CD4-positive, CD25-positive, alpha-beta regulatory T cell (primary cell): ENCODE measurements around the gene AOPEP. TPM values are rescaled to one million over a fixed set of nuclear protein-coding genes. Genes with fewer than 3 reads are reported as not detected.

Source experiments
- ATAC-seq, 2 donors: fragments of 150-1000 bp; cut with Tn5 transposase; one replicate each; pipeline ENCODE4 v1.10.0; 2021; ENCODE audit warnings: low read depth in 2 of 2, moderate number of reproducible peaks in 2 of 2, moderate library complexity in 1 of 2
- DNase-seq, 3 donors: peaks; one replicate each; pipeline versions ENCODE4 v3.0.0 to v3.0.0-alpha.2; 2012 to 2022; ENCODE audit warnings: mixed read lengths in 1 of 3
- H3K27ac ChIP-seq: one replicate; pipeline ENCODE4 v1.7.0; 2013; ENCODE audit warnings: mild to moderate bottlenecking, low read length; ENCODE audit not compliant: insufficient read depth, poor library complexity, severe bottlenecking
- H3K27me3 ChIP-seq: one replicate; pipeline ENCODE4 v1.7.0; 2013; ENCODE audit warnings: low read length; ENCODE audit not compliant: control insufficient read depth, insufficient read depth
- H3K36me3 ChIP-seq: one replicate; pipeline ENCODE4 v1.7.0; 2013; ENCODE audit warnings: mild to moderate bottlenecking, low read length, moderate library complexity; ENCODE audit not compliant: control insufficient read depth, insufficient read depth
- H3K4me1 ChIP-seq: 2 replicates; pipeline ENCODE4 v1.7.0; 2013; ENCODE audit warnings: mild to moderate bottlenecking, low read length; ENCODE audit not compliant: insufficient read depth, control insufficient read depth, poor library complexity, severe bottlenecking
- H3K4me3 ChIP-seq: one replicate; pipeline ENCODE4 v1.7.0; 2013; ENCODE audit warnings: low read depth, mild to moderate bottlenecking, low read length, moderate library complexity
- H3K9me3 ChIP-seq, 2 experiments: 1 replicate in 1 of 2; 2 replicates in 1 of 2; pipeline ENCODE4 v1.7.0; 2013; ENCODE audit warnings: low read length in 2 of 2, mild to moderate bottlenecking in 1 of 2, moderate library complexity in 1 of 2; ENCODE audit not compliant: control insufficient read depth in 2 of 2
- H3K27ac Mint-ChIP-seq, 3 donors: one replicate each; pipeline ENCODE4 v1.8.0; 2020 to 2022; ENCODE audit warnings: mild to moderate bottlenecking in 3 of 3, mixed read lengths in 3 of 3, moderate library complexity in 2 of 3
- H3K27me3 Mint-ChIP-seq: one replicate; pipeline ENCODE4 v1.8.0; 2022; ENCODE audit warnings: mild to moderate bottlenecking, mixed read lengths
- H3K36me3 Mint-ChIP-seq: one replicate; pipeline ENCODE4 v1.8.0; 2020; ENCODE audit warnings: mixed read lengths
- H3K4me1 Mint-ChIP-seq, 4 donors: one replicate each; pipeline ENCODE4 v1.8.0; 2020 to 2022; ENCODE audit warnings: mixed read lengths in 4 of 4, mild to moderate bottlenecking in 1 of 4
- H3K4me3 Mint-ChIP-seq, 4 donors: one replicate each; pipeline ENCODE4 v1.8.0; 2020 to 2022; ENCODE audit warnings: mild to moderate bottlenecking in 4 of 4, mixed read lengths in 4 of 4, moderate library complexity in 3 of 4
- H3K9me3 Mint-ChIP-seq, 7 donors: one replicate each; pipeline ENCODE4 v1.8.0; 2020 to 2022; ENCODE audit warnings: mixed read lengths in 7 of 7, mild to moderate bottlenecking in 3 of 7, moderate library complexity in 2 of 7
- polyA plus RNA-seq, 4 donors: library from polyadenylated mRNA; unstranded; fragments of 300-500 nt; fragmentation: Illumina TruSeq; gene quantifications; one replicate each; pipeline ENCODE4 v1.2.3, GENCODE V29; 2021
- total RNA-seq: library from RNA; stranded (reverse); gene quantifications from one replicate; pipeline ENCODE4 v1.2.3, GENCODE V29; 2022

AOPEP gene
- total and polyA plus RNA-seq, 5 donors from 2014 or later: 4.6 to 12.9 (median 6.4) TPM

- no peaks in the 10 kb centered on the region for H3K9me3 ChIP-seq
- ATAC-seq: no peak
Observed at GRCh38 chr9:94700445-94700844, 26.1 kb upstream of the AOPEP start.

GRCh38 chr9:94703488-94704140 is 22.9 kb upstream of the AOPEP start:
- H3K27ac Mint-ChIP-seq: no peak overlapping the region
- no peaks in the 10 kb centered on the region for H3K36me3 Mint-ChIP-seq
- no peak overlapping the region for H3K4me3 ChIP-seq
- H3K4me3 Mint-ChIP-seq: no peak overlapping the region
- DNase-seq (no peak), ATAC-seq (no peak)
- peaks cover 11% of the 10 kb centered on the region for H3K27me3 Mint-ChIP-seq
- no peaks in the 10 kb centered on the region for H3K9me3 ChIP-seq
- H3K36me3 ChIP-seq: no peaks in the 10 kb centered on the region
- no peaks in the 10 kb centered on the region for H3K4me1 ChIP-seq
- no peaks in the 10 kb centered on the region for H3K27me3 ChIP-seq
- no peaks in the 10 kb centered on the region for H3K4me1 Mint-ChIP-seq
- no peak overlapping the region for H3K27ac ChIP-seq
- peaks cover 0 to 2% (median 0%) of the 10 kb centered on the region in 7 donors for H3K9me3 Mint-ChIP-seq

More at GRCh38 chr9:94700445-94700844, 26.1 kb upstream of the AOPEP start:
- no peak overlapping the region for H3K27ac ChIP-seq
- peaks cover 3% of the 10 kb centered on the region for H3K27me3 ChIP-seq
- Mint-ChIP-seq H3K9me3 (peaks cover 0 to 3% (median 0%) of the 10 kb centered on the region in 7 donors), H3K4me3 (no peak overlapping the region), H3K27ac (no peak overlapping the region), H3K4me1 (no peaks in the 10 kb centered on the region), H3K36me3 (no peaks in the 10 kb centered on the region), H3K27me3 (peaks cover 13% of the 10 kb centered on the region)
- no peaks in the 10 kb centered on the region for H3K4me1 ChIP-seq
- H3K4me3 ChIP-seq: no peak overlapping the region
- DNase-seq: no peak
- no peaks in the 10 kb centered on the region for H3K36me3 ChIP-seq

- no peak overlapping the region for H3K27ac ChIP-seq
- no peaks in the 10 kb centered on the region for H3K4me1 ChIP-seq
- no peaks in the 10 kb centered on the region for H3K4me1 Mint-ChIP-seq
- H3K4me3 Mint-ChIP-seq: no peak overlapping the region
- H3K36me3 ChIP-seq: no peaks in the 10 kb centered on the region
- ATAC-seq: no peak
- peaks cover 6% of the 10 kb centered on the region for H3K27me3 Mint-ChIP-seq
- no peak for DNase-seq
- no peaks in the 10 kb centered on the region for H3K9me3 ChIP-seq
- no peak overlapping the region for H3K27ac Mint-ChIP-seq
- H3K36me3 Mint-ChIP-seq: no peaks in the 10 kb centered on the region
- H3K9me3 Mint-ChIP-seq: no peaks in the 10 kb centered on the region
- H3K27me3 ChIP-seq: no peaks in the 10 kb centered on the region
- H3K4me3 ChIP-seq: no peak overlapping the region
Observed at GRCh38 chr9:94705162-94705702, 21.3 kb upstream of the AOPEP start.

- ATAC-seq: no peak
Observed at GRCh38 chr9:94706922-94707321, 19.6 kb upstream of the AOPEP start.

GRCh38 chr9:94713436-94714215 is 12.9 kb upstream of the AOPEP start:
- Histone ChIP-seq H3K27ac (no peak overlapping the region), H3K4me1 (no peaks in the 10 kb centered on the region), H3K27me3 (peaks cover 3% of the 10 kb centered on the region), H3K9me3 (no peaks in the 10 kb centered on the region), H3K36me3 (no peaks in the 10 kb centered on the region), H3K4me3 (no peak overlapping the region)
- H3K9me3 Mint-ChIP-seq: peaks cover 0 to 3% (median 0%) of the 10 kb centered on the region in 7 donors
- no peak overlapping the region for H3K27ac Mint-ChIP-seq
- H3K36me3 Mint-ChIP-seq: no peaks in the 10 kb centered on the region
- H3K27me3 Mint-ChIP-seq: peaks cover 19% of the 10 kb centered on the region
- no peak for DNase-seq
- no peak for ATAC-seq
- H3K4me1 Mint-ChIP-seq: peaks cover 0 to 2% (median 0%) of the 10 kb centered on the region in 4 donors
- H3K4me3 Mint-ChIP-seq: no peak overlapping the region

More at GRCh38 chr9:94706922-94707321, 19.6 kb upstream of the AOPEP start:
- H3K27me3 ChIP-seq: no peaks in the 10 kb centered on the region
- H3K27ac ChIP-seq: no peak overlapping the region
- Mint-ChIP-seq H3K4me1 (peaks cover 0 to 1% (median 0%) of the 10 kb centered on the region in 4 donors), H3K27ac (no peak overlapping the region), H3K27me3 (peaks cover 7% of the 10 kb centered on the region), H3K9me3 (no peaks in the 10 kb centered on the region), H3K4me3 (no peak overlapping the region), H3K36me3 (no peaks in the 10 kb centered on the region)
- DNase-seq: no peak
- no peaks in the 10 kb centered on the region for H3K9me3 ChIP-seq
- H3K4me3 ChIP-seq: no peak overlapping the region
- H3K36me3 ChIP-seq: no peaks in the 10 kb centered on the region
- H3K4me1 ChIP-seq: no peaks in the 10 kb centered on the region

GRCh38 chr9:94714494-94714893 is 12.0 kb upstream of the AOPEP start:
- Mint-ChIP-seq H3K9me3 (peaks cover 0 to 3% (median 0%) of the 10 kb centered on the region in 7 donors), H3K27me3 (peaks cover 19% of the 10 kb centered on the region), H3K36me3 (no peaks in the 10 kb centered on the region), H3K4me3 (no peak overlapping the region), H3K4me1 (peaks cover 0 to 2% (median 0%) of the 10 kb centered on the region in 4 donors), H3K27ac (no peak overlapping the region)
- no peaks in the 10 kb centered on the region for H3K9me3 ChIP-seq
- DNase-seq: no peak
- H3K36me3 ChIP-seq: no peaks in the 10 kb centered on the region
- H3K4me3 ChIP-seq: no peak overlapping the region
- peaks cover 3% of the 10 kb centered on the region for H3K27me3 ChIP-seq
- H3K27ac ChIP-seq: no peak overlapping the region
- no peaks in the 10 kb centered on the region for H3K4me1 ChIP-seq
- no peak for ATAC-seq

- Histone ChIP-seq H3K27me3 (peaks cover 1% of the 10 kb centered on the region), H3K36me3 (no peaks in the 10 kb centered on the region), H3K27ac (no peak overlapping the region), H3K9me3 (no peaks in the 10 kb centered on the region), H3K4me3 (no peak overlapping the region), H3K4me1 (no peaks in the 10 kb centered on the region)
- Mint-ChIP-seq H3K4me1 (no peaks in the 10 kb centered on the region), H3K4me3 (no peak overlapping the region), H3K9me3 (peaks cover 0 to 6% (median 2%) of the 10 kb centered on the region in 7 donors), H3K27ac (no peak overlapping the region), H3K36me3 (no peaks in the 10 kb centered on the region), H3K27me3 (peaks cover 6% of the 10 kb centered on the region)
- ATAC-seq (no peak), DNase-seq (no peak)
Observed at GRCh38 chr9:94717761-94718160, 8.7 kb upstream of the AOPEP start.
